Liver (tissue), 9 donors: ENCODE data around the gene ERMAP. TPM values are rescaled to one million over a fixed set of nuclear protein-coding genes. Genes with fewer than 3 reads are reported as not detected.

ENCODE experiments used
- DNase-seq: peaks from one replicate; pipeline ENCODE4 v3.0.0-alpha.2; 2017; ENCODE audit warnings: low spot score
- H3K27ac ChIP-seq, 2 donors: one replicate each; pipeline ENCODE4 v1.7.0; 2013; ENCODE audit warnings: inconsistent platforms in 2 of 2, low read length in 2 of 2, control low read depth in 1 of 2, low read depth in 1 of 2, mild to moderate bottlenecking in 1 of 2
- H3K27me3 ChIP-seq, 4 donors: one replicate each; pipeline versions ENCODE4 v1.6.1 to v1.7.0; 2013; ENCODE audit warnings: low read length in 3 of 4, inconsistent platforms in 1 of 4, mild to moderate bottlenecking in 1 of 4, moderate library complexity in 1 of 4; ENCODE audit not compliant: control insufficient read depth in 4 of 4, insufficient read depth in 4 of 4
- H3K36me3 ChIP-seq, 4 donors: one replicate each; pipeline versions ENCODE4 v1.6.1 to v1.7.0; 2013; ENCODE audit warnings: low read length in 3 of 4, mild to moderate bottlenecking in 3 of 4, low read depth in 1 of 4, moderate library complexity in 1 of 4; ENCODE audit not compliant: control insufficient read depth in 4 of 4, insufficient read depth in 3 of 4
- H3K4me1 ChIP-seq, 4 donors: one replicate each; pipeline versions ENCODE4 v1.6.1 to v1.7.0; 2013; ENCODE audit warnings: low read length in 3 of 4, mild to moderate bottlenecking in 3 of 4, moderate library complexity in 1 of 4; ENCODE audit not compliant: control insufficient read depth in 4 of 4, insufficient read depth in 4 of 4
- H3K4me3 ChIP-seq, 3 donors: one replicate each; pipeline versions ENCODE4 v1.6.1 to v1.7.0; 2013; ENCODE audit warnings: low read length in 3 of 3, control low read depth in 1 of 3, low read depth in 1 of 3, mild to moderate bottlenecking in 1 of 3
- H3K9ac ChIP-seq, 2 donors: one replicate each; pipeline ENCODE4 v1.7.0; 2013; ENCODE audit warnings: low read length in 2 of 2, mild to moderate bottlenecking in 2 of 2, moderate library complexity in 2 of 2, control low read depth in 1 of 2, low read depth in 1 of 2
- H3K9me3 ChIP-seq, 4 donors: one replicate each; pipeline versions ENCODE4 v1.6.1 to v1.7.0; 2013; ENCODE audit warnings: low read length in 3 of 4; ENCODE audit not compliant: control insufficient read depth in 4 of 4
- ATF3 ChIP-seq: IDR thresholded peaks from 2 replicates; pipeline ENCODE4 v1.6.1; 2016; ENCODE audit warnings: antibody characterized with exemption
- CTCF ChIP-seq: fragments of 150-350 bp; IDR thresholded peaks from 2 replicates; pipeline ENCODE4 v1.5.1; 2017; ENCODE audit warnings: improper control_type of control experiment, low read depth, low read length; ENCODE audit not compliant: missing input control
- EGR1 ChIP-seq, 2 donors: IDR thresholded peaks; 2 replicates each; pipeline ENCODE4 v1.6.1; 2016 to 2018; ENCODE audit warnings: antibody characterized with exemption in 2 of 2, low read depth in 2 of 2
- FOXA1 ChIP-seq: IDR thresholded peaks from 2 replicates; pipeline ENCODE4 v1.6.1; 2016; ENCODE audit warnings: antibody characterized with exemption
- FOXA2 ChIP-seq: IDR thresholded peaks from 2 replicates; pipeline ENCODE4 v1.6.1; 2016; ENCODE audit warnings: antibody characterized with exemption
- GABPA ChIP-seq, 2 donors: IDR thresholded peaks in 1 of 2; conservative IDR thresholded peaks in 1 of 2; 2 replicates each; pipeline ENCODE4 v1.6.1; 2016; ENCODE audit warnings: antibody characterized with exemption in 2 of 2, mild to moderate bottlenecking in 1 of 2, moderate library complexity in 1 of 2
- HNF4A ChIP-seq, 2 donors: conservative IDR thresholded peaks; 2 replicates each; pipeline ENCODE4 v1.6.1; 2016; ENCODE audit warnings: antibody characterized with exemption in 2 of 2, mild to moderate bottlenecking in 2 of 2
- HNF4G ChIP-seq: IDR thresholded peaks from 2 replicates; pipeline ENCODE4 v1.6.1; 2016; ENCODE audit warnings: antibody characterized with exemption
- JUND ChIP-seq, 2 donors: IDR thresholded peaks; 2 replicates each; pipeline ENCODE4 v1.6.1; 2016; ENCODE audit warnings: antibody characterized with exemption in 2 of 2
- MAX ChIP-seq: IDR thresholded peaks from 2 replicates; pipeline ENCODE4 v1.6.1; 2016; ENCODE audit warnings: antibody characterized with exemption
- NR2F2 ChIP-seq: IDR thresholded peaks from 2 replicates; pipeline ENCODE4 v1.6.1; 2016; ENCODE audit warnings: antibody characterized with exemption
- RAD21 ChIP-seq, 2 donors: IDR thresholded peaks; 2 replicates each; pipeline ENCODE4 v1.6.1; 2016; ENCODE audit warnings: antibody characterized with exemption in 2 of 2, mild to moderate bottlenecking in 2 of 2
- REST ChIP-seq: IDR thresholded peaks from 2 replicates; pipeline ENCODE4 v1.6.1; 2016; ENCODE audit warnings: antibody characterized with exemption, mild to moderate bottlenecking
- RXRA ChIP-seq, 2 donors: IDR thresholded peaks; 2 replicates each; pipeline ENCODE4 v1.6.1; 2017 to 2018; ENCODE audit warnings: antibody characterized with exemption in 2 of 2, mild to moderate bottlenecking in 1 of 2
- SP1 ChIP-seq: IDR thresholded peaks from 2 replicates; pipeline ENCODE4 v1.6.1; 2018; ENCODE audit warnings: antibody characterized with exemption, mild to moderate bottlenecking
- TAF1 ChIP-seq: conservative IDR thresholded peaks from 2 replicates; pipeline ENCODE4 v1.6.1; 2016; ENCODE audit warnings: antibody characterized with exemption, mild to moderate bottlenecking
- YY1 ChIP-seq: IDR thresholded peaks from 2 replicates; pipeline ENCODE4 v1.6.1; 2016; ENCODE audit warnings: antibody characterized with exemption, mild to moderate bottlenecking
- ZBTB33 ChIP-seq: IDR thresholded peaks from 2 replicates; pipeline ENCODE4 v1.6.1; 2016; ENCODE audit warnings: antibody characterized with exemption
- WGBS: extraction: QIAGEN DNeasy Blood & Tissue Kit; methylation state at CpG from one replicate; pipeline ENCODE4 v1.1.7; 2013; 5-methylcytosine and 5-hydroxymethylcytosine counted together
- polyA plus RNA-seq, 2 donors: library from polyadenylated mRNA; stranded (reverse) in 1 of 2; unstranded in 1 of 2; fragments of 200-250 nt in 1 of 2; fragments of >200 nt in 1 of 2; fragmentation: Nextera tagmentation in 1 of 2; extraction: Ambion mirVana in 1 of 2; gene quantifications; one replicate each; pipeline versions ENCODE4 v1.2.1 to v1.2.3, GENCODE V29; 2013 to 2015
- total RNA-seq, 2 donors: library from RNA; depleted of rRNA; stranded (reverse); fragments of >200 nt; gene quantifications; one replicate each; pipeline ENCODE4 v1.2.3, GENCODE V29; 2014
- donor health status: healthy.
- donor health status: healthy.
- donor health status: healthy.
- donor health status: healthy.
- donor health status: healthy.

Gene ERMAP
- total and polyA plus RNA-seq, 4 donors: 3.9 to 96.9 (median 9.0) TPM

- no peak overlapping the region for H3K4me3 ChIP-seq
- no peak overlapping the region for H3K9ac ChIP-seq
- no peak for DNase-seq
Measured at GRCh38 chr1:42784547-42784945, 32.4 kb upstream of the ERMAP start.

More at GRCh38 chr1:42784547-42784945, 32.4 kb upstream of the ERMAP start:
- Histone ChIP-seq H3K4me1 (peaks cover 0 to 10% (median 2%) of the 10 kb centered on the region in 4 donors), H3K27ac (no peak overlapping the region), H3K9me3 (no peaks in the 10 kb centered on the region), H3K36me3 (peaks cover 2 to 20% (median 11%) of the 10 kb centered on the region in 4 donors), H3K27me3 (no peaks in the 10 kb centered on the region)
- TF ChIP-seq RAD21 (IDR thresholded peaks at IDR 0.05): no peak
- TF ChIP-seq HNF4A (conservative IDR thresholded peaks at IDR 0.05): no peak
- TF ChIP-seq SP1: no peak
- no peak for TF ChIP-seq FOXA1
- no peak for TF ChIP-seq CTCF
- TF ChIP-seq ZBTB33: no peak
- no peak for TF ChIP-seq FOXA2
- no peak for TF ChIP-seq RXRA (IDR thresholded peaks at IDR 0.05)
- TF ChIP-seq GABPA (IDR thresholded peaks at IDR 0.05 in 1 of 2, conservative IDR thresholded peaks at IDR 0.05 in 1 of 2): no peak
- TF ChIP-seq JUND (IDR thresholded peaks at IDR 0.05): no peak
- no peak for TF ChIP-seq TAF1
- no peak for TF ChIP-seq MAX
- no peak for TF ChIP-seq HNF4G
- TF ChIP-seq EGR1 (IDR thresholded peaks at IDR 0.05; ENCODE audit: low read depth in 2 of 2): no peak
- no peak for TF ChIP-seq NR2F2
- no peak for TF ChIP-seq ATF3
- TF ChIP-seq YY1: no peak
- TF ChIP-seq REST: no peak
- 90% methylated on average over 18 of the region's 18 CpGs for WGBS
